ENCODE data around the gene LIMS2. TPM values are rescaled to one million over a fixed set of nuclear protein-coding genes. Genes with fewer than 3 reads are reported as not detected.
A peak's percentile ranks its signal among the peaks of the same experiment; 100 is the strongest.

Gene LIMS2
- total RNA-seq, 1 experiment from 2014 or later, result 2.0 TPM

GRCh38 chr2:127605691-127606263 is 69.6 kb downstream of the LIMS2 start:
- no peak for DNase-seq (ENCODE audit: low read depth)

DNA sequence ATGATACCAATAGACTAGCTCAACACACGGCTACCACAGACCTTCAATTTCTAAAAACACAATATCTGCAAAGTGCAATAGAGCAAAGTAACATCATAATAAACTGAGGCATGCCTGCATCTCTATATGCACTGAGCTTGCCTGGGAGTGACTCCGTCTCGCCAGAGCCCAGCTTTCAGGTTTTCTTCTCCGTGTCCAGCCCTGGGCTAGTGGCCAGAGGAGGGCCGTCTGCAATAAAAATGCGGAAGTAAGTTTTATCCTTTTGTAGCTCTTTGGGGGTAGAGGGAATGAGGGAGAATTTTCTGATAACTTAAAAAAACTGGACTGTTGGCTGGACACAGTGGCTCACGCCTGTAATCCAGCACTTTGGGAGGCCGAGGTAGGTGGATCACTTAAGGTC is 70.3 kb downstream of the LIMS2 start:
- DNase-seq (ENCODE audit: low read depth), result no peak

- no peak for DNase-seq (ENCODE audit: low read depth)
Observed at GRCh38 chr2:127599211-127599610, 76.1 kb downstream of the LIMS2 start.

DNA sequence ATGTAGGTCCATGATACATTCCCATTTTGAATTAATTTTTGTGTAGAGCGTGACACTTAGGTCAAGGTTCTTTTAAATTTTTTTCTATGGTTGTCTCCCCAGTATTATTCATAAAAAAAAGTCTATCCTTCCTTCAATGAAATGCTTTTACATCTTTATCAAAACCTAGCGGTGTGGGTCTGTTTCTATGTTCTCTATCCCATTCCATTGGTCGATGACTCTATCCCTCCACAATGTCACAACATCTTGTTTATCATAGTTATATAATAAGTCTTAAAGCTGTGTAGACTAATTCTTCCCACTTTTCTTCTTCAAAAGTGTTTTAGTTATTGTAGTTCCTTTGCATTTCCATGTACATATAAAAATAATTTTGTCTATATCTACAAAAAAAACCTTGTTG is 76.6 kb downstream of the LIMS2 start:
- DNase-seq (ENCODE audit: low read depth), result peak; percentile 31

GRCh38 chr2:127597984-127598380 is 77.3 kb downstream of the LIMS2 start:
- peak; percentile 86 for DNase-seq (ENCODE audit: low read depth)

- DNase-seq (ENCODE audit: low read depth), result no peak
Observed at GRCh38 chr2:127597046-127597983, 78.0 kb downstream of the LIMS2 start.

GRCh38 chr2:127596311-127597045 is 78.9 kb downstream of the LIMS2 start:
- no peak for DNase-seq (ENCODE audit: low read depth)

DNA sequence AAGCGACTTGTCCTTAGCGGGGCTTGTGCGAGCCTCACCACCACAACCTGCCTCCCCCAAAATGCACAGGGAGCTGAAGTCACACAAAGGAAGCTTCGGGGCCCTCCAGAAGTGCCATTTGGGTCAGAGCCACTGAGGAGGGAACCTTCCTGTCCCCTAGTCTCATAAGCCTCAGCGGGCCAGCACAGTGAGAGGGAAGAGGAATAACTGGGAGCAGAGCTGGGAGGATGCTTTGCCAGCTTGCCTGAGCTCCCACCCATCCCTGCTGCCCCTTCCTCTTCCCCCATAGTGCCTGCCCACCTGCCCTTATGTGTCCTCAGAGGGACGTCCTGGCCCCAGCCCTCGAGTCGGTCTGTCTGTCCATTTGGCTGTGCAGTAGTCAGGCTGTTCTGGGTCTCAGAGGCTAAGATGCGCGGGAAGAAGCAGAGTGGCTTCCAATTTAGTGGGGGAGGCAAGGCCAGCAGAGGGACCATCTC is 81.2 kb downstream of the LIMS2 start:
- no peak for DNase-seq (ENCODE audit: low read depth)

DNA sequence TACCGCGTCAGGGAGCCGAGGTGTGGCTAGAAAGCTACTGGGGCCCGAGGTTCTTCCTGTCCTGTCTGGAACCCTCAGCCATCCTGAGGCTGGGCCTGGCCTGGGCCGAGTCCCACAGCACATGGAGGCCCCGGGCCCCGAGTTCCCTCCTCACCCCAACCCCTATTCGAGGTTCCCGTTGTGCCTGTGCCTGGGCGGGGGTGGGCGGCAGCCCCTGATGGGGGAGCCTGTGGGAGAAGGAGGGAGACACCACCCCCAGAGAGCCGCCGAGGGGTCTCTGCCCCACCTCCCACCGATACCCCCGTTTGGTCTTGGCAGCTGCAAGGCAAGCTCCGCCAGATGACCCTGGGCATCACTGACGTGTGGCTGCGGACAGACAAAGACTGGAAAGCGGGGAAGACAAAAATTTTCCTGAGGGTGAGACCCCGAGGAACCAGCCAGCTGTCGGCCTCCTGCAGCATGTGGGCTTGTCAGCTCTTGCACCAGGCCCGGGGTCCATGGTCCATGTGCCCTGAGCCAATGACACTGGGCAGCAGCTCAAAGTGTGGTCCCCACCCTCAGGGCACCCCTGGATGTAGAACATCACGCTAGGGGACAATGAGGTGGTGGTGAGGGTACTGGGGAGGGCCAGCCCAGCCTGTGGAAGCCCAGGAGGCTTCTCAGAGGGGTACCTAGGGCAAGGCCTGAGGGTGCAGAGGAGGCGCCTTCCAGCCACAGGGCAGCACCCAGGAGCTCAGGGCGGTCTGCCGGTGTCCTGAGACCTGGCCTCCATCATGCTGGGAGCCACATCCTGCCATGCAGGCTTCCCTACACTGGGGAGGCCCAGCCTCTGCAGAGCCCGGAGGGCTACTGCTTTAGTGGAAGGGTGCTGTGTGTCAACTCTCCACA is 81.9 kb downstream of the LIMS2 start:
- DNase-seq (ENCODE audit: low read depth), result no peak

DNA sequence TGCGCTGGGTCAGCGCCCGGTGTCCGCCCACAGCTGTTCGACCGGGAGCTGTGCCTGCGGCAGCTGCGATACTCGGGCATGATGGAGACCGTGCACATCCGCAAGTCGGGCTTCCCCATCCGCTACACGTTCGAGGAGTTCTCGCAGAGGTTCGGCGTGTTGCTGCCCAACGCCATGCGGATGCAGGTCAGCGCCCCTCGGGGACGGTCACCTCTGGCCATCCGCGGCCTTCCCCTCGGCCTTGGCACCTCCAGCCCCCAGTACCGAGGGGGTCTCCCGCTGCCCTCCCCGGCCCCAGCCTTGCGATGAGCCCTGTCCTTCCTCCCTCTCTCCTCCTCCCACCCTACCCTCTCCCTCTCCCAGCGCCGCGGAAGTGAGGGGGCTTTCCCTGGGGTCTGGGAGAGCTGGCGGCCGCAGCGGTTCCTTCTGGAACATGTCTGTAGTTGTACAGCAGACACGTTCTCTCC is 82.5 kb downstream of the LIMS2 start:
- DNase-seq (ENCODE audit: low read depth), result no peak

GRCh38 chr2:127591221-127591923 is 84.0 kb downstream of the LIMS2 start:
- DNase-seq (ENCODE audit: low read depth), result peak; percentile 47

- DNase-seq (ENCODE audit: low read depth), result no peak
Observed at GRCh38 chr2:127590386-127591190, 84.7 kb downstream of the LIMS2 start.

DNA sequence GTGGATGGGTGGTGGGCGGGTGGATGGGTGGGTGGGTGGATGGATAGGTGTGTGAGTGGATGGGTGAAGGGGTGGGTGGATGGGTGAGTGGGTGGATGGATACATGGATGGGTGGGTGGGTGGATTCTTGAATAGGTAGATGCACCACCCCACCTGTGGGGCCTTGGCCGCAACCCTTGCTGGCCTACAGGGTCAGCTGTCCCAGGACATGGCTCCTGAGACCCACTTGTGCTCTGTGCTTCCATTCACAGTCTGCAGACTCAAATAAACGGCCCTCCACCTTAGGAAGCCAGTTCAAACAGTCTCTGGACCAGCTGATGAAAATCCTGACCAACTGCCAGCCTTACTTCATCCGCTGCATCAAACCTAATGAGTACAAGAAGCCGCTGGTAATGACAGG is 85.5 kb downstream of the LIMS2 start:
- no peak for DNase-seq (ENCODE audit: low read depth)

DNA sequence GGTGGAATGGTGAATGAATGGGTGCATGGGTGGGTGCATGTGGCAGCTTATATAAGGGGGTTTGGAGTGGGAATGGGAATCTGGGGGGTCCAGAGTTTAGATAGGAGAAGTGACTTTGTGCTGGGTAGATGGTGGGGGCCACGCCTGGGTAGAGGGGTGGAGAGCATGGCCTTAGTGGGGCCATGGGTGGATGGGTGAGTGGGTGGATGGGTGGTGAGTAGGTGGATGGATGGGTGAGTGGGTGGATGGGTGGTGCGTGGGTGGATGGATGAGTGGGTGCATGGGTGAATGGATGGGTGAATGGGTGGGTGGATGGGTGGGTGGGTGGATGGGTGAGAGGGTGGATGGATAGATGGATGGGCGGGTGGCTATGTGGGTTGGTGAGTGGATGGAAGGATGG is 86.0 kb downstream of the LIMS2 start:
- DNase-seq (ENCODE audit: low read depth), result no peak

Other genes starting within 250 kb of the LIMS2 start
- gene IWS1, start 149.0 kb downstream of the LIMS2 start, total RNA-seq (2014; rRNA removed; shearing (Covaris generic)), result 31.8 and 43.4 TPM in 2 replicates
- 5.8 and 10.9 TPM in 2 replicates for gene MYO7B, start 139.8 kb downstream of the LIMS2 start, total RNA-seq (2014; rRNA removed; shearing (Covaris generic))
- 0.07 TPM in 1 of 2 replicates, not detected in the other for gene GPR17, start 29.4 kb downstream of the LIMS2 start, total RNA-seq (2014; rRNA removed; shearing (Covaris generic))
- 5.3 and 5.6 TPM in 2 replicates for gene SFT2D3, start 26.0 kb upstream of the LIMS2 start, total RNA-seq (2014; rRNA removed; shearing (Covaris generic))
- 13.6 and 26.4 TPM in 2 replicates for gene WDR33, start 135.6 kb upstream of the LIMS2 start, total RNA-seq (2014; rRNA removed; shearing (Covaris generic))
- gene POLR2D, start 182.6 kb upstream of the LIMS2 start, total RNA-seq (2014; rRNA removed; shearing (Covaris generic)), result 18.7 and 22.3 TPM in 2 replicates
- gene AMMECR1L, start 210.4 kb upstream of the LIMS2 start, total RNA-seq (2014; rRNA removed; shearing (Covaris generic)), result 5.9 and 10.5 TPM in 2 replicates